H9 (cell line): ENCODE data around the gene MBTPS1. TPM values are rescaled to one million over a fixed set of nuclear protein-coding genes. Genes with fewer than 3 reads are reported as not detected.
A peak's percentile ranks its signal among the peaks of the same experiment; 100 is the strongest.

Experiments
- DNase-seq: peaks from one replicate; pipeline ENCODE4 v3.0.0-alpha.2; 2017
- H2AFZ ChIP-seq: one replicate; pipeline ENCODE4 v1.6.1; 2013; ENCODE audit warnings: mild to moderate bottlenecking, low read length, control low read depth, moderate library complexity
- H2AK5ac ChIP-seq: 2 replicates; pipeline ENCODE4 v1.6.1; 2013; ENCODE audit warnings: low read length, control low read depth, mixed read lengths; ENCODE audit not compliant: insufficient read length
- H2BK120ac ChIP-seq: one replicate; pipeline ENCODE4 v1.6.1; 2013; ENCODE audit warnings: low read depth, mild to moderate bottlenecking, low read length, control low read depth, inconsistent platforms; ENCODE audit not compliant: poor library complexity, severe bottlenecking
- H2BK12ac ChIP-seq: 2 replicates; pipeline ENCODE4 v1.6.1; 2013; ENCODE audit warnings: low read length, control low read depth, mixed read lengths, low read depth; ENCODE audit not compliant: insufficient read length
- H2BK15ac ChIP-seq: 2 replicates; pipeline ENCODE4 v1.6.1; 2013; ENCODE audit warnings: low read depth, low read length, control low read depth
- H2BK20ac ChIP-seq: one replicate; pipeline ENCODE4 v1.6.1; 2013; ENCODE audit warnings: low read depth, mild to moderate bottlenecking, low read length, control low read depth, inconsistent platforms; ENCODE audit not compliant: poor library complexity, severe bottlenecking
- H2BK5ac ChIP-seq: 2 replicates; pipeline ENCODE4 v1.6.1; 2013; ENCODE audit warnings: low read length, control low read depth, mixed read lengths; ENCODE audit not compliant: insufficient read length
- H3K14ac ChIP-seq: 2 replicates; pipeline ENCODE4 v1.6.1; 2013; ENCODE audit warnings: low read length, control low read depth; ENCODE audit not compliant: insufficient read depth
- H3K18ac ChIP-seq: 2 replicates; pipeline ENCODE4 v1.6.1; 2013; ENCODE audit warnings: low read depth, mild to moderate bottlenecking, mixed read lengths, low read length, control low read depth; ENCODE audit not compliant: insufficient read length
- H3K23ac ChIP-seq: 2 replicates; pipeline ENCODE4 v1.6.1; 2013; ENCODE audit warnings: low read length, control low read depth, mixed read lengths, low read depth; ENCODE audit not compliant: insufficient read length
- H3K23me2 ChIP-seq: 2 replicates; pipeline ENCODE4 v1.6.1; 2013; ENCODE audit warnings: low read depth, mild to moderate bottlenecking, mixed read lengths, low read length, control low read depth; ENCODE audit not compliant: insufficient read length, poor library complexity, severe bottlenecking
- H3K27ac ChIP-seq: 2 replicates; pipeline ENCODE4 v1.5.1; 2013; ENCODE audit warnings: low read length, control low read depth, mixed read lengths, low read depth; ENCODE audit not compliant: insufficient read length
- H3K27me3 ChIP-seq: 2 replicates; pipeline ENCODE4 v1.6.1; 2013; ENCODE audit warnings: low read length, control low read depth, inconsistent platforms; ENCODE audit not compliant: insufficient read depth
- H3K4ac ChIP-seq: 2 replicates; pipeline ENCODE4 v1.6.1; 2013; ENCODE audit warnings: low read depth, mild to moderate bottlenecking, control low read depth, inconsistent platforms, low read length, moderate library complexity
- H3K4me1 ChIP-seq: 2 replicates; pipeline ENCODE4 v1.6.1; 2013; ENCODE audit warnings: low read length, control low read depth, inconsistent platforms; ENCODE audit not compliant: insufficient read depth
- H3K4me2 ChIP-seq: 2 replicates; pipeline ENCODE4 v1.6.1; 2013; ENCODE audit warnings: low read length, control low read depth, mixed read lengths; ENCODE audit not compliant: insufficient read length, insufficient read depth
- H3K56ac ChIP-seq: 2 replicates; pipeline ENCODE4 v1.6.1; 2013; ENCODE audit warnings: low read depth, mild to moderate bottlenecking, mixed read lengths, low read length, control low read depth; ENCODE audit not compliant: insufficient read length
- H3K79me1 ChIP-seq: 2 replicates; pipeline ENCODE4 v1.6.1; 2013; ENCODE audit warnings: low read depth, mild to moderate bottlenecking, moderate library complexity, low read length, control low read depth, inconsistent platforms; ENCODE audit not compliant: insufficient read depth, poor library complexity, severe bottlenecking
- H3K79me2 ChIP-seq: 2 replicates; pipeline ENCODE4 v1.6.1; 2013; ENCODE audit warnings: low read length, control low read depth, inconsistent platforms; ENCODE audit not compliant: insufficient read depth
- H3K9ac ChIP-seq: 2 replicates; pipeline ENCODE4 v1.6.1; 2013; ENCODE audit warnings: low read length, control low read depth, mixed read lengths; ENCODE audit not compliant: insufficient read length; ENCODE audit errors: extremely low read depth
- H3K9me3 ChIP-seq: one replicate; pipeline ENCODE4 v1.6.1; 2013; ENCODE audit warnings: low read depth, low read length, inconsistent platforms; ENCODE audit not compliant: control insufficient read depth
- H3T11ph ChIP-seq: one replicate; pipeline ENCODE4 v1.6.1; 2013; ENCODE audit warnings: mild to moderate bottlenecking, low read length, control low read depth, inconsistent platforms
- H4K20me1 ChIP-seq: one replicate; pipeline ENCODE4 v1.6.1; 2013; ENCODE audit not compliant: control insufficient read depth, insufficient read length, insufficient read depth
- H4K5ac ChIP-seq: 2 replicates; pipeline ENCODE4 v1.6.1; 2013; ENCODE audit warnings: low read depth, mild to moderate bottlenecking, mixed read lengths, low read length, control low read depth; ENCODE audit not compliant: insufficient read length
- H4K8ac ChIP-seq: replicated peaks from 2 replicates; pipeline ENCODE4 v1.6.1; 2013; ENCODE audit warnings: low read length, control low read depth, mixed read lengths, low read depth; ENCODE audit not compliant: insufficient read length
- H4K91ac ChIP-seq: 2 replicates; pipeline ENCODE4 v1.6.1; 2013; ENCODE audit warnings: low read depth, mild to moderate bottlenecking, moderate library complexity, mixed read lengths, low read length, control low read depth; ENCODE audit not compliant: insufficient read length
- H3K27ac Mint-ChIP-seq, 3 experiments: 2 replicates in 2 of 3; 3 replicates in 1 of 3; pipeline ENCODE4 v1.8.0; 2020 to 2021; ENCODE audit warnings: mixed read lengths in 3 of 3, mild to moderate bottlenecking in 1 of 3, moderate library complexity in 1 of 3
- H3K27me3 Mint-ChIP-seq: 2 replicates; pipeline ENCODE4 v1.8.0; 2021; ENCODE audit warnings: low read depth, mild to moderate bottlenecking, moderate library complexity, mixed read lengths
- H3K36me3 Mint-ChIP-seq, 3 experiments: 2 replicates in 2 of 3; 3 replicates in 1 of 3; pipeline ENCODE4 v1.8.0; 2020 to 2021; ENCODE audit warnings: low read depth in 3 of 3, mixed read lengths in 3 of 3; ENCODE audit not compliant: insufficient read depth in 1 of 3
- H3K4me1 Mint-ChIP-seq, 2 experiments: 2 replicates each; pipeline ENCODE4 v1.8.0; 2020; ENCODE audit warnings: mixed read lengths in 2 of 2
- H3K4me3 Mint-ChIP-seq, 2 experiments: 2 replicates in 1 of 2; 3 replicates in 1 of 2; pipeline ENCODE4 v1.8.0; 2020 to 2021; ENCODE audit warnings: mild to moderate bottlenecking in 2 of 2, mixed read lengths in 2 of 2, moderate library complexity in 1 of 2
- H3K9me3 Mint-ChIP-seq, 2 experiments: 2 replicates in 1 of 2; 3 replicates in 1 of 2; pipeline ENCODE4 v1.8.0; 2020; ENCODE audit warnings: mild to moderate bottlenecking in 2 of 2, mixed read lengths in 2 of 2, moderate library complexity in 1 of 2
- CTCF ChIP-seq: fragments of 200-600 bp; sonication (generic); conservative IDR thresholded peaks from 3 replicates; pipeline ENCODE4 v1.8.0; 2021; ENCODE audit warnings: antibody characterized with exemption, mild to moderate bottlenecking
- WGBS: extraction: QIAGEN DNeasy Blood & Tissue Kit; methylation state at CpG from one replicate; pipeline ENCODE4 v1.1.7; 2013; ENCODE audit warnings: missing lambda C conversion rate, low lambda C conversion rate, mixed read lengths; ENCODE audit not compliant: insufficient read length; ENCODE audit errors: extremely low coverage; 5-methylcytosine and 5-hydroxymethylcytosine counted together
- total RNA-seq: library from RNA; stranded (reverse); gene quantifications from 2 replicates; pipeline ENCODE4 v1.2.1, GENCODE V29; 2021

Gene MBTPS1
- total RNA-seq, 1 experiment from 2014 or later = 48.7 TPM

DNA sequence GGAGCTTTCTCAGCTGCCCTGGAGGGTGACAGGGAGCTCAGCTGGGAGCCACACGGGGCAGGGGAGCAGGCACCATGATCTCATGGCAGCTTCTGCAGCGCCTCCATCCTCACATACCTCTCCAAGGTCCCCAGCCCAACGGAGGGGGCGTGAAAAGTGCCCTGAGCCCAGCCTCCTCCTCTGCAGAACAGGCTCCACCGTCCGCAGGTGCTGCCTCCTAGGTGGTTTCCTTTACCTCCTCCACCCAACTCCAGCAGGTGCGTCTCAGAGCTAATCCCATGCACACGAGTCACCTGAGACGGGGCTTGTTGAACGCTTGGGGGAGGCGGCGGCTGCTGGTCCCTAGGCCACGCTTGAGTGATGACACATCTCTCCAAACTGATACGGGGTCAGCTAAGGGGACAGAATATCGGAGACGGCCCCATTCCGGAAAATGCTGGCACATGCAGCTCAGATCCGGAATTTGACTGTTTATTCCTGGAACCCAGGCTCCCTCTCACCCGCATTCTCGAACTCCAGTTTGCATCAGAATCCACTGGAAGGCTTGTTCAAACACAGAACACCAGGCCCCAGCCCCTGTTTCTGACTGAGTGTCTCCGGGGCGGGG lies 73.8 kb downstream of the MBTPS1 start:
- Mint-ChIP-seq H3K9me3 (no peaks in the 10 kb centered on the region), H3K36me3 (no peaks in the 10 kb centered on the region; a peak in 1 of 7 replicates), H3K27me3 (peaks cover 18% of the 10 kb centered on the region), H3K4me1 (peaks cover 24 to 42% of the 10 kb centered on the region in 2 experiments), H3K27ac (peak overlapping the region in 2 of 3 experiments; percentile 23 to 44; a peak in 2 of 7 replicates), H3K4me3 (no peak overlapping the region)
- Histone ChIP-seq H4K20me1 (no peaks in the 10 kb centered on the region), H2BK12ac (no peak overlapping the region), H3K79me1 (no peaks in the 10 kb centered on the region), H3K79me2 (no peaks in the 10 kb centered on the region), H2BK120ac (no peak overlapping the region), H2AFZ (no peak overlapping the region), H3T11ph (no peak overlapping the region), H3K14ac (no peak overlapping the region), H3K4me2 (no peak overlapping the region), H2BK15ac (no peak overlapping the region), H3K4ac (no peak overlapping the region), H2AK5ac (no peak overlapping the region), H4K8ac (no peak overlapping the region), H4K5ac (no peak overlapping the region), H3K27me3 (no peaks in the 10 kb centered on the region), H3K9ac (no peak overlapping the region), H3K9me3 (no peaks in the 10 kb centered on the region), H2BK20ac (no peak overlapping the region), H4K91ac (no peak overlapping the region), H3K56ac (no peak overlapping the region), H3K23me2 (no peaks in the 10 kb centered on the region), H3K4me1 (no peaks in the 10 kb centered on the region; the same call in 1 of the 2 replicates), H3K27ac (no peak overlapping the region), H3K23ac (no peak overlapping the region), H2BK5ac (no peak overlapping the region), H3K18ac (no peak overlapping the region)
- TF ChIP-seq CTCF = no peak
- no CpG with 5 or more reads among the region's 22 CpGs for WGBS
- peak; percentile 61 for DNase-seq
